SK-N-SH (cell line): ENCODE measurements around the gene RAD52. TPM values are rescaled to one million over a fixed set of nuclear protein-coding genes. Genes with fewer than 3 reads are reported as not detected.

Source experiments
- CTCF ChIA-PET: fragments of 300-600, 350-600 bp; formaldehyde crosslinking; extraction: SDS; loops from one replicate; lab custom pipeline; 2021; lab: Yijun Ruan, JAX
- POLR2A ChIA-PET: fragments of 350-600 bp; sonication (Branson Sonifier 250); formaldehyde crosslinking; extraction: SDS; loops from one replicate; lab custom pipeline; 2020; ENCODE audit warnings: antibody characterized with exemption, inconsistent platforms; lab: Yijun Ruan, JAX
- DNase-seq: peaks from one replicate; pipeline ENCODE4 v3.0.0; 2012
- H2AFZ ChIP-seq: fragments of 200-600 bp; sonication (generic); 2 replicates; pipeline ENCODE4 v1.8.1; 2016; ENCODE audit warnings: antibody characterized with exemption, mild to moderate bottlenecking, low read depth
- H3F3A ChIP-seq: fragments of 200-600 bp; sonication (generic); replicated peaks from 2 replicates; pipeline ENCODE3; 2016; ENCODE audit warnings: antibody characterized with exemption, mild to moderate bottlenecking; ENCODE audit not compliant: insufficient read depth
- H3K27ac ChIP-seq, 2 experiments: fragments of 200-500 bp in 1 of 2; fragments of 200-600 bp in 1 of 2; sonication (Bioruptor generic) in 1 of 2; sonication (generic), shearing (Covaris generic) in 1 of 2; 2 replicates each; pipeline versions ENCODE4 v1.5.1 to v1.6.1; 2014 to 2016; ENCODE audit warnings: low read depth in 2 of 2, inconsistent platforms in 1 of 2, low read length in 1 of 2, mild to moderate bottlenecking in 1 of 2, mixed read lengths in 1 of 2
- H3K27me3 ChIP-seq: fragments of 200-600 bp; sonication (generic), shearing (Covaris generic); 2 replicates; pipeline ENCODE4 v1.6.1; 2016; ENCODE audit warnings: mixed run types; ENCODE audit not compliant: insufficient read depth
- H3K36me3 ChIP-seq, 2 experiments: fragments of 200-500 bp in 1 of 2; fragments of 200-600 bp in 1 of 2; sonication (Bioruptor generic) in 1 of 2; sonication (generic) in 1 of 2; replicated peaks in 1 of 2; 2 replicates each; pipeline versions ENCODE3 to v1.5.1; 2014 to 2016; ENCODE audit warnings: low read length in 1 of 2, mild to moderate bottlenecking in 1 of 2; ENCODE audit not compliant: insufficient read depth in 2 of 2, control insufficient read depth in 1 of 2
- H3K4me1 ChIP-seq, 2 experiments: fragments of 200-500 bp in 1 of 2; fragments of 200-600 bp in 1 of 2; sonication (Bioruptor generic) in 1 of 2; sonication (generic), shearing (Covaris generic) in 1 of 2; 2 replicates each; pipeline versions ENCODE4 v1.5.1 to v1.6.1; 2014 to 2016; ENCODE audit warnings: low read depth in 1 of 2, low read length in 1 of 2, mixed run types in 1 of 2; ENCODE audit not compliant: insufficient read depth in 2 of 2, control insufficient read depth in 1 of 2
- H3K4me2 ChIP-seq: fragments of 200-600 bp; sonication (generic), shearing (Covaris generic); 2 replicates; pipeline ENCODE4 v1.6.1; 2017; ENCODE audit warnings: mixed run types
- H3K4me3 ChIP-seq, 2 experiments: fragments of 200-500 bp in 1 of 2; fragments of 200-600 bp in 1 of 2; sonication (Bioruptor generic) in 1 of 2; sonication (generic), shearing (Covaris generic) in 1 of 2; 2 replicates each; pipeline versions ENCODE4 v1.5.1 to v1.8.1; 2014 to 2016; ENCODE audit warnings: low read depth in 2 of 2, inconsistent platforms in 1 of 2, low read length in 1 of 2, mild to moderate bottlenecking in 1 of 2, mixed read lengths in 1 of 2, moderate library complexity in 1 of 2
- H3K79me2 ChIP-seq: fragments of 200-600 bp; sonication (generic); 2 replicates; pipeline ENCODE4 v1.8.1; 2017; ENCODE audit warnings: mild to moderate bottlenecking; ENCODE audit not compliant: insufficient read depth
- H3K9ac ChIP-seq: fragments of 200-600 bp; sonication (generic); 2 replicates; pipeline ENCODE4 v1.6.1; 2017; ENCODE audit warnings: mixed run types
- H3K9me2 ChIP-seq: fragments of 200-600 bp; sonication (generic); 2 replicates; pipeline ENCODE4 v1.6.1; 2017; ENCODE audit warnings: mixed run types
- H3K9me3 ChIP-seq: fragments of 200-600 bp; sonication (generic); 2 replicates; pipeline ENCODE4 v1.6.1; 2017; ENCODE audit warnings: mixed run types, mild to moderate bottlenecking, moderate library complexity
- H4K20me1 ChIP-seq: fragments of 200-600 bp; sonication (generic); 2 replicates; pipeline ENCODE4 v1.6.1; 2017; ENCODE audit warnings: mild to moderate bottlenecking, mixed run types; ENCODE audit not compliant: insufficient read depth
- CHD2 ChIP-seq: fragments of 150-350 bp; IDR thresholded peaks from 2 replicates; pipeline ENCODE4 v1.6.1; 2018; ENCODE audit warnings: low read length; ENCODE audit not compliant: partially characterized antibody
- EP300 ChIP-seq, 2 experiments: IDR thresholded peaks; 2 replicates each; pipeline versions ENCODE4 v1.4.0 to v1.6.1; 2012; ENCODE audit warnings: borderline replicate concordance in 1 of 2, low read depth in 1 of 2, low read length in 1 of 2
- EZH2phosphoT487 ChIP-seq: fragments of 200-600 bp; sonication (generic); IDR thresholded peaks from 2 replicates; pipeline ENCODE4 v1.6.1; 2017; ENCODE audit warnings: low read depth, mixed run types, mild to moderate bottlenecking, antibody characterized with exemption, moderate library complexity, borderline replicate concordance
- FOXJ3 ChIP-seq: sonication (generic); formaldehyde crosslinking; IDR thresholded peaks from 2 replicates; pipeline ENCODE4 v1.5.1; 2020; ENCODE audit warnings: mild to moderate bottlenecking, missing genetic modification reagents
- GABPA ChIP-seq: IDR thresholded peaks from 2 replicates; pipeline ENCODE4 v1.4.0; 2012; ENCODE audit warnings: low read depth, mild to moderate bottlenecking
- GATA2 ChIP-seq: sonication (generic); formaldehyde crosslinking; IDR thresholded peaks from 2 replicates; pipeline ENCODE4 v1.5.0; 2020; ENCODE audit warnings: mild to moderate bottlenecking, missing genetic modification reagents
- JUND ChIP-seq: IDR thresholded peaks from 2 replicates; pipeline ENCODE4 v1.4.0; 2012
- MXI1 ChIP-seq: IDR thresholded peaks from 2 replicates; pipeline ENCODE4 v1.6.1; 2012; ENCODE audit warnings: mild to moderate bottlenecking, low read depth, low read length, improper control_type of control experiment
- NFIC ChIP-seq: IDR thresholded peaks from 2 replicates; pipeline ENCODE4 v1.4.0; 2012; ENCODE audit warnings: borderline replicate concordance
- NRF1 ChIP-seq: IDR thresholded peaks from 2 replicates; pipeline ENCODE4 v1.6.1; 2012; ENCODE audit warnings: low read depth, mild to moderate bottlenecking, low read length
- RAD21 ChIP-seq: IDR thresholded peaks from 2 replicates; pipeline ENCODE4 v1.6.1; 2012; ENCODE audit warnings: mild to moderate bottlenecking, low read length
- RFX5 ChIP-seq: IDR thresholded peaks from 2 replicates; pipeline ENCODE4 v1.6.1; 2012; ENCODE audit warnings: mild to moderate bottlenecking, improper control_type of control experiment, low read length
- SIN3A ChIP-seq: IDR thresholded peaks from 2 replicates; pipeline ENCODE4 v1.6.1; 2012; ENCODE audit warnings: low read depth, mild to moderate bottlenecking, low read length, moderate library complexity, borderline replicate concordance
- TAF1 ChIP-seq: IDR thresholded peaks from 2 replicates; pipeline ENCODE4 v1.6.1; 2012; ENCODE audit warnings: low read depth, mild to moderate bottlenecking, low read length, moderate library complexity, borderline replicate concordance
- TCF12 ChIP-seq: IDR thresholded peaks from 2 replicates; pipeline ENCODE4 v1.4.0; 2012
- TEAD4 ChIP-seq: IDR thresholded peaks from 2 replicates; pipeline ENCODE4 v1.4.0; 2012; ENCODE audit warnings: mild to moderate bottlenecking, borderline replicate concordance; ENCODE audit not compliant: insufficient read depth
- USF2 ChIP-seq: fragments of 150-350 bp; IDR thresholded peaks from 2 replicates; pipeline ENCODE4 v1.6.1; 2017; ENCODE audit warnings: antibody characterized with exemption, low read length, low read depth, borderline replicate concordance
- WGBS: methylation state at CpG from one replicate; pipeline ENCODE4 v1.1.6; 2017; ENCODE audit warnings: low lambda C conversion rate; 5-methylcytosine and 5-hydroxymethylcytosine counted together
- polyA plus RNA-seq, 3 experiments: library from polyadenylated mRNA; depleted of rRNA; stranded (reverse); fragments of >200 nt; gene quantifications; 2 replicates each; pipeline ENCODE4 v1.2.3, GENCODE V29; 2012
- TF ChIP-seq, protein P1 (sequence below): IDR thresholded peaks from 2 replicates; pipeline ENCODE4 v1.4.0; 2012; ENCODE audit warnings: low read depth, borderline replicate concordance
- TF ChIP-seq, protein P2 (sequence below): fragments of 200-600 bp; sonication (generic); IDR thresholded peaks from 2 replicates; pipeline ENCODE4 v1.6.1; 2017; ENCODE audit warnings: antibody characterized with exemption, mild to moderate bottlenecking, moderate library complexity
- TF ChIP-seq, protein P3 (sequence below): fragments of 150-350 bp; IDR thresholded peaks from 2 replicates; pipeline ENCODE4 v1.6.1; 2016; ENCODE audit warnings: mild to moderate bottlenecking, low read depth, low read length

Gene RAD52
- polyA plus RNA-seq, 1 of the 3 experiments (the other 2 are of a cell fraction), result 11.2 TPM

- peak; percentile 49; the same call in 1 of the 2 replicates for TF ChIP-seq TCF12
- TF ChIP-seq MXI1, result peak; percentile 81
- TF ChIP-seq FOXJ3 (CRISPR knock-in tag), result no peak
- no peak for TF ChIP-seq NFIC
- peak; percentile 79 for TF ChIP-seq RAD21
- TF ChIP-seq CHD2, result peak; percentile 57
- TF ChIP-seq, protein P1, sequence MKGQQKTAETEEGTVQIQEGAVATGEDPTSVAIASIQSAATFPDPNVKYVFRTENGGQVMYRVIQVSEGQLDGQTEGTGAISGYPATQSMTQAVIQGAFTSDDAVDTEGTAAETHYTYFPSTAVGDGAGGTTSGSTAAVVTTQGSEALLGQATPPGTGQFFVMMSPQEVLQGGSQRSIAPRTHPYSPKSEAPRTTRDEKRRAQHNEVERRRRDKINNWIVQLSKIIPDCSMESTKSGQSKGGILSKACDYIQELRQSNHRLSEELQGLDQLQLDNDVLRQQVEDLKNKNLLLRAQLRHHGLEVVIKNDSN, result 0 out of 2 replicates have a peak, but pooled peaks have one; percentile 9
- no peak for TF ChIP-seq JUND
- peak; percentile 50 for TF ChIP-seq GABPA
- TF ChIP-seq, protein P2, sequence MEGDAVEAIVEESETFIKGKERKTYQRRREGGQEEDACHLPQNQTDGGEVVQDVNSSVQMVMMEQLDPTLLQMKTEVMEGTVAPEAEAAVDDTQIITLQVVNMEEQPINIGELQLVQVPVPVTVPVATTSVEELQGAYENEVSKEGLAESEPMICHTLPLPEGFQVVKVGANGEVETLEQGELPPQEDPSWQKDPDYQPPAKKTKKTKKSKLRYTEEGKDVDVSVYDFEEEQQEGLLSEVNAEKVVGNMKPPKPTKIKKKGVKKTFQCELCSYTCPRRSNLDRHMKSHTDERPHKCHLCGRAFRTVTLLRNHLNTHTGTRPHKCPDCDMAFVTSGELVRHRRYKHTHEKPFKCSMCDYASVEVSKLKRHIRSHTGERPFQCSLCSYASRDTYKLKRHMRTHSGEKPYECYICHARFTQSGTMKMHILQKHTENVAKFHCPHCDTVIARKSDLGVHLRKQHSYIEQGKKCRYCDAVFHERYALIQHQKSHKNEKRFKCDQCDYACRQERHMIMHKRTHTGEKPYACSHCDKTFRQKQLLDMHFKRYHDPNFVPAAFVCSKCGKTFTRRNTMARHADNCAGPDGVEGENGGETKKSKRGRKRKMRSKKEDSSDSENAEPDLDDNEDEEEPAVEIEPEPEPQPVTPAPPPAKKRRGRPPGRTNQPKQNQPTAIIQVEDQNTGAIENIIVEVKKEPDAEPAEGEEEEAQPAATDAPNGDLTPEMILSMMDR, result peak; percentile 91
- TF ChIP-seq GATA2 (CRISPR knock-in tag), result peak; percentile 21; the same call in 1 of the 2 replicates
- TF ChIP-seq, all 33 proteins: peak for 21
Observed at GRCh38 chr12:949453-950191, at the start of gene RAD52 (continued).

GRCh38 chr12:998020-998874, 48.8 kb upstream of the RAD52 start:
- peaks cover 18% of the 10 kb centered on the region for H3F3A ChIP-seq
- H3K9ac ChIP-seq, result no peak overlapping the region
- no peak overlapping the region for H3K27ac ChIP-seq
- H3K4me3 ChIP-seq, result no peak overlapping the region
- H3K36me3 ChIP-seq, result peaks cover 0 to 11% of the 10 kb centered on the region in 2 experiments
- CTCF ChIA-PET, result interaction anchor here (1.5 kb wide), 1 partner anchor 95 kb away, joined by 6 read pairs; no protein-coding TSS in a partner anchor
- H2AFZ ChIP-seq, result no peak overlapping the region
- no peaks in the 10 kb centered on the region for H3K9me2 ChIP-seq
- H3K27me3 ChIP-seq, result no peaks in the 10 kb centered on the region
- no peak overlapping the region for H3K4me2 ChIP-seq
- POLR2A ChIA-PET, result no interaction called here
- peaks cover 98% of the 10 kb centered on the region for H3K79me2 ChIP-seq
- WGBS, result 95% methylated on average over 6 of the region's 6 CpGs
- no peaks in the 10 kb centered on the region; a peak in 3 of 4 replicates for H3K4me1 ChIP-seq
- peaks cover 34% of the 10 kb centered on the region for H4K20me1 ChIP-seq
- no peak for DNase-seq
- no peaks in the 10 kb centered on the region for H3K9me3 ChIP-seq
- TF ChIP-seq EP300 (IDR thresholded peaks at IDR 0.05; ENCODE audit: borderline replicate concordance in 1 of 2, low read depth in 1 of 2, low read length in 1 of 2), result no peak
- TF ChIP-seq FOXJ3 (CRISPR knock-in tag), result no peak
- TF ChIP-seq, protein P3, sequence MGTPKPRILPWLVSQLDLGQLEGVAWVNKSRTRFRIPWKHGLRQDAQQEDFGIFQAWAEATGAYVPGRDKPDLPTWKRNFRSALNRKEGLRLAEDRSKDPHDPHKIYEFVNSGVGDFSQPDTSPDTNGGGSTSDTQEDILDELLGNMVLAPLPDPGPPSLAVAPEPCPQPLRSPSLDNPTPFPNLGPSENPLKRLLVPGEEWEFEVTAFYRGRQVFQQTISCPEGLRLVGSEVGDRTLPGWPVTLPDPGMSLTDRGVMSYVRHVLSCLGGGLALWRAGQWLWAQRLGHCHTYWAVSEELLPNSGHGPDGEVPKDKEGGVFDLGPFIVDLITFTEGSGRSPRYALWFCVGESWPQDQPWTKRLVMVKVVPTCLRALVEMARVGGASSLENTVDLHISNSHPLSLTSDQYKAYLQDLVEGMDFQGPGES, result no peak
- no peak for TF ChIP-seq JUND
- TF ChIP-seq EZH2phosphoT487, result no peak
- no peak for TF ChIP-seq GATA2 (CRISPR knock-in tag)
- TF ChIP-seq, protein P2, result no peak
- TF ChIP-seq TAF1, result no peak
- no peak for TF ChIP-seq USF2
- no peak for TF ChIP-seq TEAD4
- TF ChIP-seq NRF1, result no peak
- TF ChIP-seq MXI1, result no peak
- no peak for TF ChIP-seq RFX5
- no peak for TF ChIP-seq SIN3A
